Activated CD8-positive, alpha-beta memory T cell treated with anti-CD3 and anti-CD28 coated beads for 48 hours (primary cell): ENCODE data around the gene DNAAF9.
"Not testable (repeated sequence)": the region's sequence is repeated elsewhere in the genome, so short reads cannot be mapped to it uniquely, and the experiment has no call there.

Experiments used
- DNase-seq, 3 experiments: peaks; one replicate each; pipeline ENCODE4 v3.0.0-alpha.2; 2020; ENCODE audit warnings: low read depth in 2 of 3, low spot score in 2 of 3

The DNAAF9 gene

DNA sequence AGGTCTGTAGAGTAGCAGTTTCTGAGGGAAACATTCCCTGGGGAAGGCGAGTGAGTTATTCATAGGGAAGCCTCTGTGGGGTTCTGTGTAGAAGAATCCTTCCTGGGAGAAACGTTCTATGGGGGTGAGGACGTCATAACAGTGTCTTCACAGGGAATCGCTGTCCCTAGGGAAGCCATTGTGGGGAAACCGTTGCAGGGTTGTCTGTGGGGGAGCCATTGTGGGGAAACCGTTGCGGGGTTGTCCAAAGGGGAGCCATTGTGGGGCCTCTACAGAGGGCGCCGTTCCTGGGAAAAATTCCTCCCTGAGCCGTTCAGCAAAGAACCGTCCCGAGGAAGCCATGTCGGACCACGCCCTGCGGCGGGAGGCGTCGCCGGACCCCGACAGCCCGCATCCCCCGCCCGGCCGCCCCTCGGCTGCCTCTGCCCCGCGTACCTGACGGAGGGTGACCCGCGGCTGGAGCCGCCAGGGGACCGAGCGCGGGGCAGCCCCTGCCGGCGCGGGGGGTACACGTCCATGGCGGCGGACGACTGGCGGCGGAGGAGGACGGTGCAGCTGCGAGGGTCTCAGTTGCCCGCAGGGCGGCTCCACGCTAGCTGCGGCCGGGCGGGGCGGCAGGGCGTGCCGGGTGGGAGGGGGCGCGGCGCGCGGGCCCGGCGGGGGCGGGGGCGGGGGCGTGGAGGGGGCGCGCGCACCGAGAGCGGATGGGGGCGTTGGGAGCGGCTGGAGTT is at the start of gene DNAAF9:
Gene DNAAF9, minus strand, starts transcription at position 630 of the 731 bp plus-strand sequence. Its CDS starts 112 bp downstream, at position 518.
- peak in 1 of 3 experiments; percentile 14 for DNase-seq

DNA sequence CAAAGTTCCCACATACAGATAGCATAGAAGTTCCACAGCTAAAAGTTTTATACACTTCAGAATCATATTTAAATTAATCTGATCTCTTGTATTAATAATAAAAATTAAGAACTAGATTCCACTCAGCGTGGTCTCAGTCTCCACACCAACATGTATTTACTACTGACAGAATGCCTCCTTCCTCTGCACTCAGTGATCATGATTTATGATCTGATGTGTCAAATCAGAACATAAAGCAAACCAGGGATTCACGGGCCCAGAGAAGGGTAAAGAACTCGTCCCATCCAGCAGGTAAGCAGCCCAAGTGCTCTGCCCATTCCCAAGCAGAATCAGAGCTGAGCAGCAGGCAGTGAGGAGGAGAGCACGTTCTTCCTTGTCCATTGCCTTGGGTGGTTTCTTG is 49.2 kb upstream of the DNAAF9 start:
- no peak for DNase-seq

DNA sequence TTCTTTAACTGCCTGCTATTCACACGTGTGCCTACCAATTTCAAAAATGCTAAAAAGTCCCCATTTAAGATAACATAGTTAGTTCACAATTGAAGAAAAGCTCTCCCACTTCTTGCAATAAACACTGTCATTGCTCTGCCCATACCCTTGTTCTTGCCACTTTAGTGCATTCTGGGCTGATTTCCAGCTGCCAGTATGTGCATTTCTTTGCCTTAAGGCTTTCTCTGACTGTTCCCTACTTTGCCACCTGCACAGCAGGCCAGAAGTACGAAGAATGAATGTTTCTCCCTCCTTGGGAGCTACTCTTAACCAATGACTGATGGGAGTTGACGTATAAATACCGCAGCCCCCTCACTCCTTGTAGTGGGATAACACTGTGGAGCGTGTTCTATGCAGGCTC is 47.4 kb upstream of the DNAAF9 start:
- DNase-seq: no peak

DNA sequence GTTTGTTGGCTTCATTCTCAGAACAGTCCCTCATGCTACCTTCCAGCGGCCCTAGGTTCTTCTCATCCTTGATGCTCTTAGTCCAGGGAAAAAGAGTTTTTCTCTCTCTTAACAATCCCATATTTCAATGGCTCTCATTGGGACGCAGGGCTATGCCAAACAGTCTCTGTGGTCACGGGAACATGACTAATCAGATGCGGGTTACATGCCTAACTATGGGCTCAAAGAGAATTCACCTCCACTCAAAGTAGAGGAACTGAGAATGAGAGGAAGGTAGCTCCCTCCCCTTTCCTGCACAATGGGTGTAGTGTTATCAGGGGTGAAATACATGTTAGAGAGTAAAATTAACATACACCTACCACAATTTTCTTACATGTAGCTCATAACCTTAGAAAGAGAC is 45.2 kb upstream of the DNAAF9 start:
- DNase-seq: no peak

DNA sequence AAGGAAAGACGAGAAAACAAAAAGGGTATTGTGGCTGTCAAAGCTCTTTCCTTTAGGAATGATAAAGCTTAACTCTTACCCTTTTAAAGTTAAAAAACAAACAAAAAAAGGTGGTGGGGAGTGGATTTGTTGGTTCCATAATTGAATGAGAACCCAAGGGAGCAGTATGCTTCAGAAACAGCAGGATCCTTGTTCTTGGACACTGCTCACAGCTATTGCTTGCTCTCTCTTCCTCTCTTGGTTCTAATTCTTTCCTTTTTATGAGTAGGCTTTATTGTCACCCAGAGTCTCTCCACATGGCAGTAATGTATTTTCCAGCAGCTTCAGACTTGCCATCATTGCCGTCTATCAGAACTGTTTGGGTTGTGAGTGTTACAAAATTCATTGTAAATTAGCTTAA is 44.7 kb upstream of the DNAAF9 start:
- DNase-seq: no peak

DNA sequence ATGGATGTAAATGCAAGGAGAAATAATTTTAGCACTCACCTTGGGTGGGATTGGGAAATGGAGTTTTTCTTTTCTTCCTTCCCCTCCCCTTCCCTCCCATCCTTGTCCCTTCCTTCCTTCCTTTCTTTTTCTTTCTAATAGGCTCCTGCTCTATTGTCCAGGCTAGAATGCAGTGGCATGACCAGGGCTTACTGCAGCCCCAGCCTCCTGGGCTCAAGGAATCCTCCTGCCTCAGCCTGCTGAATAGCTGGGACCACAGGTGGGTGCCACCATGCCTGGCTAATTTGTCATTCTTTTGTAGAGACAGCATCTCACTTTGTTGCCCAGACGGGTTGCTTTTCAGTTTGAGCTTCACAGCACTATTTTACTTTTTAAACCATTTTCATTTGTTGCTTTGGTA is 41.9 kb upstream of the DNAAF9 start:
- DNase-seq: no peak

DNA sequence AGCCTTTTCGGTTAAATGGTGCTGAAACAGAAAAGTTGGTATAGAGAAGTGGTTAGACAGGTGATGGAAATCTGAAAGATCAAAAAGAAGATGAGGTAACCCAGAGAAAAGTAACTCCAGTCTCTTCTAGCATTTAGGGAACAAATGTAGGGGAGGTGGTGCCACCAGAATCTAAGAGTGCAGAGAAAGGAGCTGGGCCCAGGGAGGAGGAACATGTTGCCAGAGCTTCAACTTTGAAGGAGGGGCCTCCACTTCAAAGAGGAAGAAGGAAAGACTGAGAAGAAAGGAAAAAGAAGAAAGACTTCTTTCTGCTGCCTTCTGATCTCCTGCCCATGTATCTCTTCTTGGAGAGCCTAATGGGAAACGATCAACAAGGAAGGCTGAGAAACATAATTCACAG is 39.9 kb upstream of the DNAAF9 start:
- DNase-seq: no peak

DNA sequence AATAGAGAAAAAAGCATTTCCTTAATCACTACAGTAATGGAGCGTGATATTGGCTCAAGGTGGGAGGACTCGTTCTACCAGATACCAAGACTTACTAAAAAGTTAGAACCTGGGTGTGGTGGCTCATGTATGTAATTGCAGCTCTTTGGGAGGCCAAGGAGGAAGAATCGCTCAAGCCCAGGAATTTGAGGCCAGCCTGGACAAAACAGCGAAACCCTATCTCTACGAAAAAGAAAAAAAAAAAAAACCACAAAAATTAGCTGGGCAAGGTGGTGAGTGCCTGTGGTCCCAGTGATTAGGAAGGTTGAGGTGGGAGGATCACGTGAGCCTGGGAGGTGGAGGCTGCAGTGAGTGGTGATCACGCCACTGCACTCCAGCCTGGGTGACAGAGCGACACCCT is 39.3 kb upstream of the DNAAF9 start:
- no peak for DNase-seq

DNA sequence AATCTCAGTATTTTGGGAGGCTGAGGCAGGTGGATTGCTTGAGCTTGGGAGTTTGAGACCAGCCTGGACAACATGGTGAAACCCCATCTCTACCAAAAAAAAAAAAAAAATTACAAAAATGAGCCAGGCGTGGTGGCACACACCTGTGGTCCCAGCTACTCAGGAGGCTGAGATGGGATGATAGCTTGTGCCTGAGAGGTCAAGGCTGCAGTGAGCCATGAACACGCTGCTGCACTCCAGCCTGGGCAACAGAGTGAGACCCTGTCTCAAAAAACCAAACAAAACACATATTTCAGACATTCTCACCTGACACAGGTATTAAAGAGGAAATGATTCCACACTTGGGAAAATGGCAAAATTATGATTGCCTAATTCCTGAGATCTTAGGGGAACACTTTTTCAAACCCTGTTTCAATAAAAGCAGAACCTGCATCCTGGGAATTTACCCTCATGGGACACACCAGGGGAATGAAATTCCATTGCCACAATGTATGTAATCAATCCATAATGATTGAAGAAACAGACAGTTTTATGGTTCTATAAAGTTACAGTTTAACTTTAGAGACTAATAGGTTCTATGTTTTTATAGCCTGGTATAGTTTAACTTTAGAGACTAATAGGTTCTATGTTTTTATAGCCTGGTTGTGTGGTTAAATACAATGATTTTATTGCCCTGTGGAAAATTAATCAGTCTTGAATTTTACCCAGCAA is 29.6 kb upstream of the DNAAF9 start:
- DNase-seq: no peak

DNA sequence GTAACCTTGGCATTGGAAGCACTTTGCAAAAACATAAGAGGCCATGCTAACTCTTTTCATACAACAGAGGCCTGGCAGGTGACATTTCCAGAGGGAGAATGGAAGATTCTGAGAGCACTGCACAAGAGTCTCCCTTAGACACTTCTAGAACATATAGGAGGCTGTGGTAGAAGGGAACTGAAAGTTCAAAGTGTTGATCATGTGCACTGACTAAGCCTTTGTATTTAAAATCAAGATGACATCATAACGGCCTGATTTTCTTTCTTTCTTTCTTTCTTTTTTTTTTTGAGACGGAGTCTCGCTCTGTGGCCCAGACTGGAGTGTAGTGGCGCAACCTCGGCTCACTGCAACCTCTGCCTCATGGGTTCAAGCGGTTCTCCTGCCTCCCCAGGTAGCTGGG is 26.8 kb upstream of the DNAAF9 start:
- DNase-seq: no peak

DNA sequence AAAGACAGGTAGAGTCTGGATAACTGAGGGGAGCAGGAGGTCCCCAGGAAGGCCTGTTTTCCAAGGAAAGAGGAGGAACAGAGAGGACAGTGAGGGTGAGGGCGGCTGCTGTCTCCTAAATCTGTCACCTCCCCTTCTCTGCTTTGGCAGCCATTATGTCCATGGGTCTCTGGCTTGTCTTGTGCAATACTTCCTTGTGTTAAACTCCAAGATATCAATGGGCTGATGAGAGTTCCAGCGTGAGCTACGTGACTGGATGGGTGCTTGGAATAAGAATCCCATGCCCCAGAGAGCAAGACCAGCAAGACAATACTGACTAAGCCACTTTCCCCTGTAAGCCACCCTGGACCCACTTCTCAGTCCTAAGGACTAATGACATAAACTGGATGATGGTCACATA is 26.3 kb upstream of the DNAAF9 start:
- no peak for DNase-seq

DNA sequence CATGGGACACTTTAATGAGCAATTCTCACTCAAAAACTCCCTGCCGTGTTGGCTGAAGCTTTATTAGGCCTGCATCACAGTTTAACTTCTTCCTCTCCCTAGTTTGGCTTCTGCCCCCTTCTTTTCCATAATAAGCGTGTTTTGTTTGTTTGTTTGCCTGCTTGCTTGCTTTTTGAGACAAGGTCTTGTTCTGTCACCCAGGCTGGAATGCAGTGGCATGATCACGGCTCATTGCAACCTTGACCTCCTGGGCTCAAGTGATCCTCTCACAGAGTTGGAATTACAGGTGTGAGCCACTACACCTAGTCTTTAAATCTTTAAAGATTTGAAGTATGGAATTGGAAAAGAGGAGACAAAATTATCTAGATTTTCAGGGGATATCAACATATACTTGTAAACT is 25.4 kb upstream of the DNAAF9 start:
- no peak for DNase-seq

DNA sequence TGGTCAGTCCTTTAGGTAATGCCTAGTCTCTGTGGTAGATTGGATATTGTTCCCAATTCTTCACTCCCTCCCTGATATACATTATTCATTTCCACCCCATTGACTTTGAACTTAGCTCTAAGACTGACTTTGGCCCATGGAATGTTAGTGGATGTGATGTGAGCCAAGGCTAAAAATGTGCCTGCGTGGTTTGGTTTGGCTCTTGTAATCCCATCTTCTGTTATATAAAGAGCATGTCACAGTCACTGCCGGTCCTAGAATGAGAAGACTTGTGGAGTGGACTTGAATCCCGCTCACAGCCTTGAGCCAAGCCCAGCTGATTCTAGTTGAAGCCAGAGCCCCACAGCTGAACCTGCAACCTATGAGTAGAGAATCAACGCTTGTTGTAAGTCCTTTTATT is 23.6 kb upstream of the DNAAF9 start:
- DNase-seq: no peak

DNA sequence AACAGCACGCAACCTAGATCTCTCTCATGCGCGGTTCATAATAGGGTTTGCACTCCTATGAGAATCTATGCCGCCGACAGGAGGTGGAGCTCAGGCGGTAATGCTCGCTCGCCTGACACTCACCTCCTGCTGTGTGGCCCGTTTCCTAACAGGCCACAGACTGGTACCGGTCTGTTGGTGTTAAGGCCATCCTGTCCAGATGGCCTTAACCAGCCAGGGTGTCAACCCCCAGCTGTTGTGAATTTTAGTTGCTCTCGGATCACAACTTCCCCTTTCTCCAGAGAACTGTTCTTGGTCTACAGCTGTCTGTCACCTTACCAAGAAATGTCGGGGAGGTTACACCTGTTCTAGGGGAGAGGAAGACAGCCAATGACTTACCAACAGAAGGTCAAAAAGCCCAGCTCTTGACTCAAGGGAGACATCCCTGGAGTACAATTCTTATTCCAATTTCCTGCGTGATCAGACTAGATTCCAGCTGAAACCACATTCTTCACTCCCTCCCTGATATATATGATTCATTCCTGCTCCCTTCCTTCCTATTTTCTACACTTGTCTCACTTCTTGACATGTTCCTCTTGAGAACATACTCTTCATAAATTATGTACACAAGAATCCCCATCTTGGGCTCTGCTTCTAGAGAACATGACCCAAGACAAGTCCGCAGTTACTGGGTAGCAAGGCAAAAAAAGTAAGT is 23.1 kb upstream of the DNAAF9 start:
- DNase-seq: no peak

DNA sequence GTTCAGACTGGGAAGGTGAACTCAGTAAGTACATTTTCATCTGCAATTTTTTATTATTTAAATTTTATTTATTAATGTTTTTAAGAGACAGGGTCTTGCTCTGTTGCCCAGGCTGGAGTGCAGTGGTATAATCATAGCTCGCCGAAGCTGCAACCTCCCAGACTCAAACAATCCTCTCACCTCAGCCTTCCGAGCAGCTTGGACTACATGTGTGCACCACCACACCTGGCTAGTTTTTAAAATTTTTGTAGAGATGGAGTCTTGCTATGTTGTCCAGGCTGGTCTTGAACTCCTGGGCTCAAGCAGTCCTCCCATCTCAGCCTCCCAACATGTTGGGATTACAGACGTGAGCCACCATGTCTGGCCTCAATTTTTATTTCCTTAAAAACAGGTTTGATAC is 19.3 kb upstream of the DNAAF9 start:
- not testable (repeated sequence) for DNase-seq

DNA sequence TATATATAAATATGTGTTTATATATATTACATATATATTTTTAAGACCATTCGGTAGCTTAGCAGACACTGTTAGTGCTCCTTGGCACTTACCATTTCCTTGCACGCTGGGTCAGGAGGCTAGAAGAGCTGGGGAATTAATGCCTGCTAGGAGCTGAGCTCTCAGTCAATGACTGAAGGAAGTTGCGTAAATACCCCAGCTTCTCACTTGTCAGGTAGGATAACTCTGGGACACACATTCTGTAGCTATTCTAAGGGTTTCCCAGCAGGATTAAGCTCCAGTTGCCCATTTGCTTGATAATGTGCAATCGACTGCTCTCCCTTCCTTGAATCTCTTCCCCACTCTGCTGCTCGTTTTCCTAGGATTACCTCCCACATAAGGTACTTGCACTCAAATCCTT is 15.7 kb upstream of the DNAAF9 start:
- DNase-seq: no peak

DNA sequence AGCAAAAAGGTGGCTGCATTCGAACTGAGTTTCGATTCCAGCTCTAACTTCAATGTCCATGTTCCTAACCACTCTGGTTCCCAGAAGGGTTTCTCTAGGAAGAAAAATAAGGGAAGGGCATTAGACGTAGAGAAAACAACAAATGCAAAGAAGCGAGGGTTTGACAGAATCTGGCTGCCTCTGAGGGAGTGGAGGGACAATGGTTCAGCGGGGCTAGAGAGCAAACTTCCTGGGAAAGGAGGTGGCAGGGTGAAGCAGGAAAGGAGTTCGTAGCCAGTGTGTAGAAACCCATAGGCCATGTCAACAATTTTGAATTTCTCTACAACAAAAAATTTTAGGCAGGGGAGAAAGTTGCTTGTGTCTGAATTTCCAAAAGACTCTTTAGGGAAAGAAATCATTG is 14.5 kb upstream of the DNAAF9 start:
- no peak for DNase-seq

DNA sequence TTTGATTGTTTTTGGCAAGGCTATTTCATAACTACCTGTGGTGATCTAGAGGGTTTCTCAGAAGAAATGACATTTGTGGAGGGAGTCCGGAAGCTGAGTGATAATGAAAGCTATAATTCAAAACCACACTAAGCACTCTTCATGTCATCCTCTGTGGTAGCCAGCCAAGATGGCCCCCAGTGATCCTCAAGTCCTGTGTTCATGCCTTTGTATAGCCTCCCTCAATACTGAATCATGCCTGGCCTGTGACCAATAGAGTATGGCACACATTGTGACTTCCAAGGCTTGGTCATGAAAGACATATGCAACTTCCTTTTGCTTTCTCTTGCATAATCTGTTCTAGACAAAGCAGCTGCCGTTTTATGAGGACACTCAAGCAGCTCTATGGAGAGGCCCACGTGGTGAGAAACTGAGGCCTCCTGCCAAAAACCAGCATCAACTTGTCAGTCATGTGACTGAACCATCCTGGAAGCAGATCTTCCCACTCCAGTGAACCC is 12.8 kb upstream of the DNAAF9 start:
- DNase-seq: peak in 1 of 3 experiments; percentile 10

DNA sequence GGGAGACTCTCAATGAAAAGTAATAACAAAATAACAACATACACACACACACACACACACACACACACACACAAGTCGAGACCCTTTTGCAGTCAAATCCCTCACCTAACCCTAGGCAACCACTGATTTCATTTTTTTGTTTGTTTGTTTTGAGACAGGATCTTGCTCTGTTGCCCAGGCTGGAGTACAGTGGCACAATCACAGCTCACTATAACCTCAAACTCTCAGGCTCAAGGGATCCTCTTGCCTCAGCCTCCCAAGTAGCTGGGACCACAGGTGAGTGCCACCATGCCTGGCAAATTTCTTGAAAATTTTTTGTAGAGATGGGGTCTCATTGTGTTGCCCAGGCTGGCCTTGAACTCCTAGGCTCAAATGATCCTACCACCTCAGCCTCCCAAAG is 10.7 kb upstream of the DNAAF9 start:
- not testable (repeated sequence) for DNase-seq

DNA sequence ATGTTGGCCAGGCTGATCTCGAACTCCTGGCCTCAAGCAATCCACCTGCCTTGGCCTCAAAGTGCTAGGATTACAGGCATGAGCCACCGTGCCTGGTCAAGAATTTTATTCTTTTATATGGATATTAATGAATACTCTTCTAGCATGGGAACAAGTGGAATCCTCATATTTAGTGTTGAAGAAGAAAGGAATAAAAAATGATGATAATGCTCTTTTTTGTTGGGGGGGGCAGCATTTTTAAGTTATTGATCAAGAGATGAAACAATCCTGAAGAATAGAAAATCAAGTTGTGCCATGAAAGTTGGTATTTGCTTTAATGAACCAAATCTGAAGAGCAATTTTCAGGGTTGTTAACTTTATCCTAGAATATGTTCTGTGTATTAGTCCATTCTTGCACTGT is 6.7 kb upstream of the DNAAF9 start:
- no peak for DNase-seq

DNA sequence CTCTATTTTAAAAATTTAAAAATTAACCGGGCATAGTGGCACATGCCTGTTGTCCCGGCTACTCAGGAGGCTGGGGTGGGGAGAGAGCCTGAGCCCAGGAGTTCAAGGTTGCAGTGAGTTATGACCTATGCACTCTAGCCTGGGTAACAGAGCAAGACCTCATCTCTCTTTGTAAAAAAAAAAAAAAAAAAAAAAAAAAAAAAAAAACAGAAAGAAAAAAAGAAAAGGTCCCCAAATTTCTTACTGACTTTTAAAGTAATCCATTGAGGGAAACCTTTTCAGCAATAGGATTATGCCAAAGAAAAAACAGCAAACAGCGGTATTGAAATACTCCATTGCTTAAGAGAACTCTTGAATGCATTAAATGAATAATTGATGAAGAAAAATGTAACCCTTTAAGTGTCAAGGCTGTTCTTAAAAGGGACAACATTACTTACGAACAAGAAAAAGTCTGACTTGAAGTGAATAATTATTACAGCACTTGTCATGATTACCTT is 6.0 kb upstream of the DNAAF9 start:
- DNase-seq: no peak
